Measurements from ENCODE around the gene FAM168A. TPM values are rescaled to one million over a fixed set of nuclear protein-coding genes. Genes with fewer than 3 reads are reported as not detected.

The FAM168A gene
- total RNA-seq, 1 donor from 2014 or later: 28.4 TPM

DNA sequence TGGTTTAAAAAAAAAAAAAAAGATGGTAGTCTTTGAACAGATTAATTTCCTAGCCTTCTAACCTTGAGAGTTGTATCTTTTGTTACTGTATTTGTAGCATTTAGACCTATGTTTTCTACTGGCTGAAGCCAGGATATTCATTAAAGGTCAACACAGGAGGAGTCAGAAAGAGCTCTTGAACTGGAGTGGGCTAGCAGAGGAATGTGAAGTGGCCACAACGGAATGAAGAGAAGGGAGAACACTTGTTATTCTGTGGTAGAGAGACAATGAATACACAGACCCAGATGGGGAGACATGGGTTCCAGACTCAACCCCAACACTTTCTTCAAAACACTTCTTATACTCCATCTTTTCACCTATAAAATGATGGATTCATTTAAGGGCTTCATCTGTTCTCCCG, 133.6 kb downstream of the FAM168A start:
- TF ChIP-seq, protein P1, sequence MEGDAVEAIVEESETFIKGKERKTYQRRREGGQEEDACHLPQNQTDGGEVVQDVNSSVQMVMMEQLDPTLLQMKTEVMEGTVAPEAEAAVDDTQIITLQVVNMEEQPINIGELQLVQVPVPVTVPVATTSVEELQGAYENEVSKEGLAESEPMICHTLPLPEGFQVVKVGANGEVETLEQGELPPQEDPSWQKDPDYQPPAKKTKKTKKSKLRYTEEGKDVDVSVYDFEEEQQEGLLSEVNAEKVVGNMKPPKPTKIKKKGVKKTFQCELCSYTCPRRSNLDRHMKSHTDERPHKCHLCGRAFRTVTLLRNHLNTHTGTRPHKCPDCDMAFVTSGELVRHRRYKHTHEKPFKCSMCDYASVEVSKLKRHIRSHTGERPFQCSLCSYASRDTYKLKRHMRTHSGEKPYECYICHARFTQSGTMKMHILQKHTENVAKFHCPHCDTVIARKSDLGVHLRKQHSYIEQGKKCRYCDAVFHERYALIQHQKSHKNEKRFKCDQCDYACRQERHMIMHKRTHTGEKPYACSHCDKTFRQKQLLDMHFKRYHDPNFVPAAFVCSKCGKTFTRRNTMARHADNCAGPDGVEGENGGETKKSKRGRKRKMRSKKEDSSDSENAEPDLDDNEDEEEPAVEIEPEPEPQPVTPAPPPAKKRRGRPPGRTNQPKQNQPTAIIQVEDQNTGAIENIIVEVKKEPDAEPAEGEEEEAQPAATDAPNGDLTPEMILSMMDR (IDR thresholded peaks at IDR 0.05; ENCODE audit: borderline replicate concordance): no peak
- no peaks in the 10 kb centered on the region for H3K27me3 ChIP-seq (ENCODE audit: low read depth)
- intact Hi-C loops (cut with micrococcal nuclease): no loop called here
- H3K4me3 ChIP-seq: no peak overlapping the region
- peaks cover 84% of the 10 kb centered on the region for H3K4me1 ChIP-seq
- H3K9me3 ChIP-seq (replicated peaks): no peaks in the 10 kb centered on the region
- DNase-seq: no peak
- H3K27ac ChIP-seq (replicated peaks): peak overlapping the region; percentile 73
- no peaks in the 10 kb centered on the region for H3K36me3 ChIP-seq

DNA sequence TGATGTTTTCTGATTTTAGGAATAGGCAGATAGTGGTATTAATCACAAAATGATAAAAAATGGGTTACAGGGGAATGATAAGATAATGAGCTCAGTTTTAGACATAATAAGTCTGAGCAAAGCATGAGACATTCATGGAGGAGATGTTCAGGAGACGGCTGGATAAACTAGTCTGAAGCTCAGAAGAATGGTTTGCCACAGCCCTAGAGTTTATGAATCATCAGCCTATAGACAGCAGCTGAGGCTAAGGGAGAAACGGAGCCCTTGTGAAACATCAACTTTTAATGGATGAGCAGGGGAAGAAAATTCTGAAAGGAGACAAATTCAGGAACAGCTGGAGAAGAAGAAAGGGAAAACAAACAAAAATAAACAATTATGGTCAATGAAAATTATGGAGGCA, 134.6 kb downstream of the FAM168A start:
- Histone ChIP-seq H3K4me1 (peaks cover 74% of the 10 kb centered on the region), H3K27ac (replicated peaks) (peak overlapping the region; percentile 73), H3K9me3 (replicated peaks) (no peaks in the 10 kb centered on the region), H3K36me3 (no peaks in the 10 kb centered on the region), H3K27me3 (ENCODE audit: low read depth) (no peaks in the 10 kb centered on the region), H3K4me3 (no peak overlapping the region)
- intact Hi-C loops (cut with micrococcal nuclease): no loop called here
- no peak for DNase-seq
- TF ChIP-seq, protein P1 (IDR thresholded peaks at IDR 0.05; ENCODE audit: borderline replicate concordance): no peak

DNA sequence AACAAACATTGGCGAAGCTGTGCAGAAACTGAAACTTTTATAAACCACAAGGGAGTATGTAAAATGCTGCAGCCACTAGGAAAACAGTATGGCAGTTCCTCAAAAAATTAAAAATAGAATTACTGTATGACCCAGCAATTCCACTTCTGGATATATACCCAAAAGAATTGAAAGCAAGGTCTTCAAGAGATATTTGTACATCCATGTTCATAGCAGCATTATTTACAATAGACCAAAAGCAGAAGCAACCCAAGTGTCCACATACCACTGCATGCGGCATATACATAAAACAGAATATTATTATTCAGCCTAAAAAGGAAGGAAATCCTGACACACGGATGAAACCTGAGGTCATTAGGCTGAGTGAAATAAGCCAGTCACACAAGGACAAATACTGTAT, 135.9 kb downstream of the FAM168A start:
- Histone ChIP-seq H3K9me3 (replicated peaks) (no peaks in the 10 kb centered on the region), H3K27me3 (ENCODE audit: low read depth) (no peaks in the 10 kb centered on the region), H3K4me1 (peaks cover 61% of the 10 kb centered on the region), H3K4me3 (no peak overlapping the region), H3K36me3 (no peaks in the 10 kb centered on the region), H3K27ac (replicated peaks) (peak overlapping the region; percentile 50)
- intact Hi-C loops (cut with micrococcal nuclease): no loop called here
- DNase-seq: no peak
- TF ChIP-seq, protein P1 (IDR thresholded peaks at IDR 0.05; ENCODE audit: borderline replicate concordance): no peak

DNA sequence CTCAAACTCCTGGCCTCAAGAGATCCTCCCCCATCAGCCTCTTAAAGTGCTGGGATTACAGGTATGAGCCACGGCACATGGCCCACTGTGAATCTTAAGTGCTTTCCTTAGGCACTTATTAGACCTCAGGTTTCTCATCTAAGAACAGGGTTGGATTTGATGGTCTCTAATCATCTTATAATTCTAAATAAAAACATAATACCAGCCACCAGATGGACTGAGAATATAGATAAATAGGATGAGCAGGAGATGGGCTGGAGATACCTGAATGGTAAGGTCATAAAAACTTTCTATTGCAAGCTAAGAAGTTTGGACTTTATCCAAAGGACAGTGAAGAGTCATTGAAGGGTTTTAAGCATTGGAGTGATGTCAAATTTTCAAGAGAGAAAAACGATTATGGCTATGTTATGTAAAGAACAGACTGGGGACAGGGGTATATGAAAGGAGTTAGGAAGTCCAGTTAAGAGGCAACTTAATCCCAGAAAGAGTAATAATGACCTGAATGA, 136.5 kb downstream of the FAM168A start:
- Histone ChIP-seq H3K9me3 (replicated peaks) (no peaks in the 10 kb centered on the region), H3K4me1 (peaks cover 61% of the 10 kb centered on the region), H3K27me3 (ENCODE audit: low read depth) (no peaks in the 10 kb centered on the region), H3K4me3 (no peak overlapping the region), H3K27ac (replicated peaks) (peak overlapping the region; percentile 50), H3K36me3 (no peaks in the 10 kb centered on the region)
- DNase-seq: no peak
- TF ChIP-seq, protein P1 (IDR thresholded peaks at IDR 0.05; ENCODE audit: borderline replicate concordance): no peak
- intact Hi-C loops (cut with micrococcal nuclease): no loop called here

DNA sequence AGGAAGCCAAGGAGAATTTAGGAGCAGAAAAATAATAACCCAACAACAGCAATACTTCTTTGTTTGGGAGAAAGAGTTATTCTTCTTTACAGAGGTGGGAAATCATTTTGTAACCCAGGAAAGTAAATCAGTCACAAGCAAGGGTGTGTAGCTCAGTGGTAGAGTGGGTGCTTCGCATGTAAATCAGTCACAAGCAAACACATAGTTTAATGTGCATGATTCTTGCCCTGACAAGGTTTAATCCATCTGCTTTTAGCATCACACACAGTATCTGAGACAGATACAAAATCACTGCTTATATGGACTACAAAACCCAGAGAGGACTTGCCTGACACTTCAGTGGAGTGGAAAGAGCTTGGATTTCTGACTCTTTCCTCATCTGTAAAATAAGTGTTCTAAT, 139.7 kb downstream of the FAM168A start:
- Histone ChIP-seq H3K4me1 (peaks cover 38% of the 10 kb centered on the region), H3K27me3 (ENCODE audit: low read depth) (no peaks in the 10 kb centered on the region), H3K9me3 (replicated peaks) (no peaks in the 10 kb centered on the region), H3K4me3 (no peak overlapping the region), H3K36me3 (no peaks in the 10 kb centered on the region), H3K27ac (replicated peaks) (no peak overlapping the region)
- intact Hi-C loops (cut with micrococcal nuclease): no loop called here
- DNase-seq: no peak
- TF ChIP-seq, protein P1 (IDR thresholded peaks at IDR 0.05; ENCODE audit: borderline replicate concordance): no peak

Data from left ventricle myocardium inferior (tissue), 1 donor.